Endothelial cell (in vitro differentiated cells): ENCODE data around the gene NAIF1. TPM values are rescaled to one million over a fixed set of nuclear protein-coding genes. Genes with fewer than 3 reads are reported as not detected.

Experiments used
- DNase-seq: peaks from one replicate; pipeline ENCODE4 v3.0.0; 2021; ENCODE audit warnings: low spot score
- H3K27ac Mint-ChIP-seq: one replicate; pipeline ENCODE4 v1.8.0; 2021; ENCODE audit warnings: mixed read lengths, inconsistent platforms; ENCODE audit not compliant: unreplicated experiment
- H3K27me3 Mint-ChIP-seq: one replicate; pipeline ENCODE4 v1.8.0; 2021; ENCODE audit warnings: mild to moderate bottlenecking, moderate library complexity, mixed read lengths, inconsistent platforms; ENCODE audit not compliant: unreplicated experiment
- H3K36me3 Mint-ChIP-seq: one replicate; pipeline ENCODE4 v1.8.0; 2021; ENCODE audit warnings: mild to moderate bottlenecking, low read depth, mixed read lengths, inconsistent platforms; ENCODE audit not compliant: unreplicated experiment
- H3K4me1 Mint-ChIP-seq: one replicate; pipeline ENCODE4 v1.8.0; 2021; ENCODE audit warnings: mild to moderate bottlenecking, mixed read lengths, inconsistent platforms; ENCODE audit not compliant: unreplicated experiment
- H3K4me3 Mint-ChIP-seq: one replicate; pipeline ENCODE4 v1.8.0; 2021; ENCODE audit warnings: mild to moderate bottlenecking, mixed read lengths, inconsistent platforms; ENCODE audit not compliant: unreplicated experiment
- H3K9me3 Mint-ChIP-seq: one replicate; pipeline ENCODE4 v1.8.0; 2021; ENCODE audit warnings: mixed read lengths, inconsistent platforms; ENCODE audit not compliant: unreplicated experiment
- CTCF ChIP-seq: fragments of 200-600 bp; sonication (generic); IDR thresholded peaks from one replicate; pipeline ENCODE4 v1.5.0; 2021; ENCODE audit warnings: antibody characterized with exemption; ENCODE audit not compliant: unreplicated experiment
- total RNA-seq: library from RNA; stranded (reverse); fragmentation: NEBNext Ultra II Directional; extraction: Animal tissue kit (Norgen Biotek cat#: 25700); gene quantifications from one replicate; pipeline ENCODE4 v1.2.1, GENCODE V29; 2021; ENCODE audit not compliant: unreplicated experiment

NAIF1 gene
- total RNA-seq, 1 donor from 2014 or later, result 9.9 TPM

- Mint-ChIP-seq H3K4me1 (peaks cover 13% of the 10 kb centered on the region), H3K27ac (no peak overlapping the region), H3K36me3 (peaks cover 12% of the 10 kb centered on the region), H3K9me3 (no peaks in the 10 kb centered on the region), H3K4me3 (no peak overlapping the region), H3K27me3 (peaks cover 7% of the 10 kb centered on the region)
- TF ChIP-seq CTCF, result no peak
- DNase-seq, result no peak
These were observed 5.7 kb downstream of the NAIF1 start for GRCh38 chr9:128061275-128061960.

- H3K27ac Mint-ChIP-seq, result no peak overlapping the region
- H3K4me3 Mint-ChIP-seq, result no peak overlapping the region
- TF ChIP-seq CTCF, result no peak
- H3K9me3 Mint-ChIP-seq, result no peaks in the 10 kb centered on the region
- H3K36me3 Mint-ChIP-seq, result peaks cover 8% of the 10 kb centered on the region
- no peak for DNase-seq
- peaks cover 4% of the 10 kb centered on the region for H3K27me3 Mint-ChIP-seq
- peaks cover 3% of the 10 kb centered on the region for H3K4me1 Mint-ChIP-seq
These were observed 7.6 kb downstream of the NAIF1 start for GRCh38 chr9:128059365-128059983.

- Mint-ChIP-seq H3K36me3 (peaks cover 8% of the 10 kb centered on the region), H3K27ac (no peak overlapping the region), H3K27me3 (peaks cover 4% of the 10 kb centered on the region), H3K4me1 (peaks cover 3% of the 10 kb centered on the region), H3K9me3 (no peaks in the 10 kb centered on the region), H3K4me3 (no peak overlapping the region)
- TF ChIP-seq CTCF, result no peak
- DNase-seq, result no peak
These were observed 9.3 kb downstream of the NAIF1 start for GRCh38 chr9:128057724-128058409.

GRCh38 chr9:128056887-128057723, 10.0 kb downstream of the NAIF1 start:
- Mint-ChIP-seq H3K4me1 (peaks cover 1% of the 10 kb centered on the region), H3K9me3 (no peaks in the 10 kb centered on the region), H3K27me3 (peaks cover 4% of the 10 kb centered on the region), H3K4me3 (no peak overlapping the region), H3K27ac (peak overlapping the region; percentile 30), H3K36me3 (peaks cover 6% of the 10 kb centered on the region)
- DNase-seq, result no peak
- TF ChIP-seq CTCF, result no peak
